GM12875 (cell line): ENCODE data around the gene MAGIX.
A peak's percentile ranks its signal among the peaks of the same experiment; 100 is the strongest.

Experiments
- H3K4me3 ChIP-seq: one replicate; pipeline ENCODE4 v1.5.1; 2011; ENCODE audit warnings: low read depth, low read length, control low read depth
- TF ChIP-seq, protein P1 (sequence below): IDR thresholded peaks from 2 replicates; pipeline ENCODE4 v1.5.1; 2011; ENCODE audit warnings: low read depth, mild to moderate bottlenecking, control low read depth, inconsistent platforms, low read length, moderate library complexity, borderline replicate concordance; ENCODE audit not compliant: insufficient read depth

MAGIX gene

DNA sequence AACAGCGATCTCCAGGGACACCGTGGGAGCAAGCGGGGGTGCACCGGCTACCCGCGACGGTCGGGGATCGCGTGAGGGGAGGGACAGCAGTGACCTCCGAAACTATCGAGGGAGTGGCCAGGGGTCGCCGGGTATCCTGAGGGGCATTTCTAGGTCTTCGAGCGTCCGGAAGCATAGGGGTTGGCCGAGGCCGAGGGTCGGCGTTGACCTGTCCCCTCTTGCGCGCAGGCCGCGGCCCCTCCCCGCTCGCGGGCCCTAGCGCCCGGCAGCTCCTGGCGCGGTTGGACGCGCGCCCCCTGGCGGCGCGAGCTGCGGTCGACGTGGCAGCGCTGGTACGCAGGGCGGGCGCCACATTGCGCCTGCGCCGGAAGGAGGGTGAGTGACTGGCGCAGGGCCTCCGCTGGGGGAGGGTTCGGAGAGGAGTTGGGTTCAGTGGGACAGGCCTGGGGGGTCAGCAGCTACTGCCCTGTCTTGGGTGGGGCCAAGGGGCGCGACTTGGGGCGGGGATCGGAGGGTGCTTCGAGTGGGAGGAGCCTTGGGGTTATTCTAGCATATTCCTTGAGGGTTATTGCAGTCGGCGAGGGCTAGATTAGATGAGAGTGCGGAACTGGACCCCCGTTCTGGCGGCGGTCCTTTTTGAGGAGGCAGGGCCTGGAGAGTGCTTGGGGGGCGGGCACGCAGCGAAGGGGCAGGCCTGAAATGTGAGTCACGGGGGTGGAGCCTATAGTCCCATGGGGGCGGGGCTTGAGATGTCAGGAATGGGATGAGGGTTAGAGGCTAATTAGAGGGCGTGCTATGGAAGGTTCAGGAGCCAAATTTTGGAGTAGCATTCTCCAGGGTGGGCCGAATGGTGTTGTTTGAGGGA lies 1.2 kb downstream of the MAGIX start:
- H3K4me3 ChIP-seq, result peak overlapping the region; percentile 48
- TF ChIP-seq, protein P1, sequence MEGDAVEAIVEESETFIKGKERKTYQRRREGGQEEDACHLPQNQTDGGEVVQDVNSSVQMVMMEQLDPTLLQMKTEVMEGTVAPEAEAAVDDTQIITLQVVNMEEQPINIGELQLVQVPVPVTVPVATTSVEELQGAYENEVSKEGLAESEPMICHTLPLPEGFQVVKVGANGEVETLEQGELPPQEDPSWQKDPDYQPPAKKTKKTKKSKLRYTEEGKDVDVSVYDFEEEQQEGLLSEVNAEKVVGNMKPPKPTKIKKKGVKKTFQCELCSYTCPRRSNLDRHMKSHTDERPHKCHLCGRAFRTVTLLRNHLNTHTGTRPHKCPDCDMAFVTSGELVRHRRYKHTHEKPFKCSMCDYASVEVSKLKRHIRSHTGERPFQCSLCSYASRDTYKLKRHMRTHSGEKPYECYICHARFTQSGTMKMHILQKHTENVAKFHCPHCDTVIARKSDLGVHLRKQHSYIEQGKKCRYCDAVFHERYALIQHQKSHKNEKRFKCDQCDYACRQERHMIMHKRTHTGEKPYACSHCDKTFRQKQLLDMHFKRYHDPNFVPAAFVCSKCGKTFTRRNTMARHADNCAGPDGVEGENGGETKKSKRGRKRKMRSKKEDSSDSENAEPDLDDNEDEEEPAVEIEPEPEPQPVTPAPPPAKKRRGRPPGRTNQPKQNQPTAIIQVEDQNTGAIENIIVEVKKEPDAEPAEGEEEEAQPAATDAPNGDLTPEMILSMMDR, result peak; percentile 82

DNA sequence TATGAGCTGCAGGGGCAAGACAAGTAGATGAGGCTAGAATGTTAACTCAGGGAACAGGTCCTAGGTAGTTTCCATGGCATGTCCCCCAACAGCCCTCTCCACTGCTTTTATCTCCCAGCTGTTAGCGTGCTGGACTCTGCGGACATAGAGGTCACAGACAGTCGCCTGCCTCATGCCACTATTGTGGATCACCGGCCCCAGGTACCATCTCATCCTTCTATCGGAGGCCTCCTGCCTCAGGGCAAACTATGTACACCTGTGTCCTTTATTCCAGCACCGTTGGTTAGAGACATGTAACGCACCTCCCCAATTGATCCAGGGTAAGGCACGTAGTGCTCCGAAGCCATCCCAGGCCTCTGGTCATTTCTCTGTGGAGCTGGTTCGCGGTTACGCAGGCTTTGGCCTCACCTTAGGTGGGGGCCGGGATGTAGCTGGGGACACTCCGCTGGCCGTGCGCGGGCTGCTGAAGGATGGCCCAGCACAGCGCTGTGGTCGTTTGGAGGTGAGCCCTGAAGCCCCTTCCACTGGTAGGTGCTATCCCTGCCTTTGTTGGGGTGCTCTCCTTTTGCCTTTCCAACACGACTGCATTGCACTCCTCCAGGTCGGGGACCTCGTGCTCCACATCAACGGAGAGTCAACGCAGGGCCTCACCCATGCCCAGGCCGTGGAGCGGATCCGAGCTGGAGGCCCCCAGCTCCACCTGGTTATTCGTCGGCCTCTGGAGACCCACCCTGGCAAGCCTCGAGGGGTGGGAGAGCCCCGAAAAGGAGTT lies 2.2 kb downstream of the MAGIX start:
- TF ChIP-seq, protein P1, result no peak

DNA sequence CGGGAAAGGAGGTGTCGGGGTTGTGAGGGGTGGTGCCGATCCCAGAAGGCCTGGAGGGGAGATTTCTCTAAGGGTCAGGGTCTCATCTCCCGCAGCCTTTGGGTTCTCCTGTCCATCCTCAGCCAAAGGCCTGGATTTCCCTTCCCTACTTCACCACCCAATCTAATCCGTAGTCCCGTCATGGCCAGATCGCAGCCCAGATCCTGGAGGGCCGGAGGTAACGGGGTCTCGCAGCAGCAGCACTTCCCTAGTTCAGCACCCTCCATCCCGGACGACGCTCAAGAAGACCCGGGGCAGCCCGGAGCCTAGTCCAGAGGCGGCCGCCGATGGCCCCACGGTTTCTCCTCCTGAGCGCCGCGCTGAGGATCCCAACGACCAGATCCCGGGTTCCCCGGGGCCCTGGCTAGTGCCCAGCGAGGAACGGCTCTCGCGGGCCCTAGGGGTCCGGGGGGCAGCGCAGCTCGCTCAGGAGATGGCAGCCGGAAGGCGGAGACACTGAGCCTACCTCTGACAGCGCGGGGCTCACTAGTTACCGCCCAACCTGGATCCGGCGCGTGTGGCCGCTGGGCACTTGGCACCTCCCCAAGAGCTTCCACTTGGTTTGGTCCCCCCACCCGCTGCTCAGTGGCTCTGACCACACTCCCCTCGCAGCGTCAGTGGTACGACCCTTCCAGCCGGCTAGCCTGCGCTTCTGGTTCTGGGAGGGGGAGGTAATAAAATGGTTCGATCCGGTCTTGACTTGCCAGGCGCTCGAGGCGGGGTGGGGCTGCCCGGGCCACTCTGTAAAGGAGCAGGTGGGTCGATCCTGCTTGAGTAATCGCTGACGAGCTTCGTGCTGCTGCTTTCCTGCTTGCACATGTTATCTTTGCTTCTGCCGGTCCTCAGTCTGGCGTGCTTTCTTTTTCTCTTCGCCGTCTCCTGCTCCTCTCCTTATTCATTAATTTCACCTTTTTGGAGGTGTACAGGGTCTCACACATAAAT lies 3.6 kb downstream of the MAGIX start:
- H3K4me3 ChIP-seq, result peak overlapping the region; percentile 39
- TF ChIP-seq, protein P1, result peak; percentile 33; the same call in 1 of the 2 replicates

More for the DNA sequence above, 2.2 kb downstream of the MAGIX start:
- no peak overlapping the region for H3K4me3 ChIP-seq

DNA sequence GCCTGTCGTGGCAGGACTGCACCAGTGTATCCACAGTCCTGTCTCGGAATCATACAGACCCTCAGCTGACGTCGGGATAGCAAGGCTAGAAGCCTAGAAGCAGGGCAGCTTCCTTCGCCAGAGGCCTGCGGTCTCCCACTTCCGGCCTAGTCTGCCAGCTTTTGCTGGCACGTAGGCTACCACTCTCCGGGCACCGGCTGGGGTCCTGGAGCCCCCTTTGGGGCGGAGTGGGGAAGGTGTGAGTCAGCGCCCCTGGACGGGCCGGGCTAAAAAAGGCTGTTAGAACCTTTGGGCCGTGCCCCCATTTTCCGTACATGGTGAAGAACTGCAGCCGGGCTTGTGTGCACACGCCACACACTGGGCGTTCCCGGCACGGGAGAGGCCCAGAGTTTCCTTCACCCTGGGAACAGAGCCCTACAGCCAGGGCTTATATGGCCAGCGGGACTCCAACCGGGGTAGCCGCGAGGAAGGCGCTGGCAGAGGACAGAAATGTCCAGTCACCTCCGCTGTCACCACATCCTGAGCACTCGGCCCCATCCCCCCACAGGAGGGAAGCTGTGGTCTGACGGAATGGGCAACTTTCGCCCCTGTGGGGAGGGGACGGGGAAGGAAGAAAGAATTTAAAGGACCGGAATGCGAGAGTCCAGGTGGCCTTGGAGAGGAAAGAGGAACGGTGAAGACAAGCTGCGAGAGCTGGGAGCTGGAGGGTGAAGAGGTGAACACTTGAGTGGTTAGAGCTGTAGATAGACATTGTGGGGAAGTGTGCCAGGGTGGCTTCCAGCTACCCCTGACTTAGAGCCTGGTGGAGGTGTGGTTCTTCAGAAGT lies 4.6 kb downstream of the MAGIX start:
- H3K4me3 ChIP-seq, result peak overlapping the region; percentile 39
- TF ChIP-seq, protein P1, result no peak

DNA sequence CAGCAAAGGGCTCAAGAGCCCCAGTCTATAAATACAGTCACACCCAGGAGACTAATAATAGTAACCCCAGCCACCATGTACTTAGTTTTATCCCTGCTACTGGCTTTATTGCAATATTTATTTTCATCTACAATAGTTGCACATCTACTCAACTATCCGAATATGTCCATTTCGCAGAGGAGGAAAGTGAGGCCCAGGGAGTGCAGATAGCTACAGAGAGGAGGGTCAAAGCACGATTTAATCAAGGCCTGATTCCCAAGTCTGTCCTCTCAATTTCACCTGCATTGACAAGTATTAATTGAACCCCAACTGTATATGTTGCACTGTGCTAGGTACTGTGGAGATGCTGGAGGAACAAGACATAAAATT lies 5.2 kb downstream of the MAGIX start:
- no peak overlapping the region for H3K4me3 ChIP-seq
- TF ChIP-seq, protein P1, result no peak

DNA sequence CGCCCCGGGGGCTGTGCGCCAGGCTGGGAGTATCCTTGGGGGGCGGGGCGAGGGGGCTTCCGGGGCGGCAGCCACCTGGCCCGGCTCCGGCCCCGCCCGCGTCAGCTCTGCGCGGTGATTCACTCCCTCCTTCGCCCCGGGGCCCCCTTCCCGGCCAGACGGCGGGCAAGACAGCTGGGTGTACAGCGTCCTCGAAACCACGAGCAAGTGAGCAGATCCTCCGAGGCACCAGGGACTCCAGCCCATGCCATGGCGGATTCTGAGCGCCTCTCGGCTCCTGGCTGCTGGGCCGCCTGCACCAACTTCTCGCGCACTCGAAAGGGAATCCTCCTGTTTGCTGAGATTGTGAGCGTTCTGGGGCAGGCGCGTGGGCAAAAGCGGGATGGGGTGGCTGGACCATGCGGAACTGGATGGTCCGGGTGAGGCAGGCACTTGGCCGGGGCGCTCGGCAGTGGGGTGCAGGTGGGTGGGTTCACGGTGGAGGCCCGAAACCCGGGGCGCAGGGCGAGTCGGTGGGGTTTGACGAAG lies 9.3 kb downstream of the MAGIX start, which contains the start of gene PLP2:
PLP2 (plus strand) TSS at position 147 of the 528 bp plus-strand sequence; CDS start at position 250, 103 bp downstream.
- peak within 1 kb of the TSS; percentile 68 for H3K4me3 ChIP-seq
- TF ChIP-seq, protein P1, result no peak
